NCI-H187 treated with DMSO at 0.1 percent for 48 hours (cell line): Measurements from ENCODE around the gene OR4C5.
"Not testable (repeated sequence)": the region's sequence is repeated elsewhere in the genome, so short reads cannot be mapped to it uniquely, and the experiment has no call there.

Experiments used
- DNase-seq: peaks from one replicate; lab custom pipeline; 2025; lab: John Stamatoyannopoulos, UW

OR4C5 gene

DNA sequence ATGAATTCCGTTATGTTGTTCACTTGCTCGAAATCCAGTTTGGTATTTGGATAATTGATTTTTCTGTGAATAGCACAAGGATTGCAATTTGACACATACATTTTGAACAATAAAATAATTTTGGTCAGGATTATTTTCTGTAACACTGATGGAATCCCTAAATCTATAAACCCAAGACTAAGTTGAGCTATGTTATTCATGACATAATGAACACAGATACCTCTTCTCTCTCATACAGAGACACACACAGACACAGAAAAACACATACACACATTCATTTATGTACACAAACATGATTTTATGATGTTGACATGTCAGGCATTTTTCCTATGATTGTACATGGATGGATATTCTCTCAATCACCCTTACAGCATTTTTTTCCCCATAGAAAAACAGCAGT, at the start of gene OR4C5:
Gene OR4C5, minus strand, starts transcription at position 101 of the 400 bp plus-strand sequence. Its CDS starts 0 bp downstream, at position 101.
- DNase-seq = no peak

DNA sequence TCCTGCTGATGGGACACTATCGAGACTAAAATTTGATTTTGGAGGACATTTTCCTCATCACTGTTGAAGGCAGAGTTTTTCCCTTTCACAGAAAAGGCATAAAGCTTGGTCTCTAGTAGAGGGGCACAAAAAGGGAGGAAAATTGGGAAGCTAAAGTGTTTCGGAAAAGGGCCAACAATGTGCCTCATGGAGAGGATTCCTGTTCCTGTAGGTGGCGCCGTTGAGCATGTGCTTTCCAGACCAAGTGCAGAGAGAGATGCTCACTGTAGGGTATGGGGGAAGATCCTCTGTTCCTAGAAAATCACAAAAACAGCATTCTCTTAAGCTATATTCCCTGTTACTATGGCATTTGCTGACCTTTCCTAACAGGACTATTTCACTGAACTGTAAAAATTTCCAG, 18.4 kb upstream of the OR4C5 start:
- DNase-seq = no peak

DNA sequence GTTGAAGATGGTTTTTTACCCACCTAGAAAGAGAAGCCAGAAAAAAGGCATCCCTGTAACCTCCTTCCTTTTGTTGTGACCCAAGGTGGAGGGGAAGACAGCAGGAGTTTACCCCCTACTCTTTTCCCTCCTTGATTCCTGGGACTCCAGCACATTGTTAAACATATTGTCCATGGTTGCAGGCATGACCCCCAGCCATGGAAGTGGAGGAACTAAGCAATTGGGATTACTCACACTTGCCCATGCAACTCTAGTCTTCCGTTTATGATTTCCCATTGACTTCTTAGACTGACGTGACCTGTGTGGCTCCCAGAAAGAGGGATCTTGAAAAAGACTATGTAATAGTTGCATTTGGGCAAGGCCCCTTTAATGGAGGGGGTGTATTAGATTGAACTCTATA, 17.9 kb upstream of the OR4C5 start:
- DNase-seq = not testable (repeated sequence)

DNA sequence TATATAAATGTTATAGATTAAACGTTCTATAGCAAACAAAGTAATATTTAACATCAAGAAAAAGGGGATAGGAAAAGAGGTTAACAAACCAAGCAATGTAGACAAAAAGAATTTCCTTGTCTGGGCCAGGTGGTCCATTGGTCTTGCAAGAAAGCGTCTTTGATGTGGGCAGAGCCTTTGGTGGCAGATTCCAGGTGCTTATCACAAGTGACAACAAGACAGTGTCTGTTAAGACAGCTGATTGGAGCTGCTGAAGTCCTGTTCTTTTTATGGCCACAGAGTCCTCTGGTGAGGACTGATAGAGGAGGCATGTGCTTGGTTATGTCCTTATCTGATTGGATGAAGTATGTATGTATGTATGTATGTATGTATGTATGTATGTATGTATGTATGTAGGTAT, 5.0 kb downstream of the OR4C5 start:
- not testable (repeated sequence) for DNase-seq

DNA sequence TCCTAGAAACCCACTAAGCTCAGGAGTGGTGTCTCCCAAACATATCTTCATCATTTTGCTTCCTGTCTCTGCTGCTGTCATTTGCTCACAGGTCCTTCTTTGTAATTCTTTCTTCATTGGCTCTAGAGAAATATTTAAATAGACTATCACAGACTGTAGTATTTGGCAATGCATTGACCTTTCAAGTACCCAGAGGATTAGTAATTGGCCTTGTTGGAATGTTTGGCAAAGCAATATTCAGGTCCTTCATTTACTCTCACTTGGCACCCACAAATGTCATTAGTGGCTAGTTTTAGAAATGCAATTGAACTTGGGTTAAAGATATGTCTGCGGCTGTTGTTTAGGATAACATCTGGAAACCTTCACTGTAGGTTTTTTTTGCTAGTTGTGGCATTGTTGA, 11.6 kb downstream of the OR4C5 start:
- DNase-seq = no peak

DNA sequence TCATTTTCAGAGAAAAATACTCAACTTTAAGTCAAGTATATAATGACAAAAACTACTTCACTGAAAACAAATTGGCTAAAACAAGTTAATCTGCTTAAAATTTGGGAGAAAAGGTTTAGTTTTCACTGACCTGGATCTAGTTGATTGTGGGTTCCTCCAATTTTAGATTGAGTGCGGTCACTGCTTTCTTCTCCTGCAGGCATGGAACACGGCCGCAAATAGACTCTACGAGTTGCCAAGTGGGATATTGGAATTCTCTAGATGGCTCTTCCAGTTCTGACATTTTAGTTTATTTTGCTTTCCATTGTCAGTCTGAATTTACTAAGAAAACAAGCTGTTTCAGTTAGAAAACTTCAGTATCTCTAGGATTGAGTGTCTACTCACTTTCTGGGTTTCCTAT, 12.3 kb downstream of the OR4C5 start:
- no peak for DNase-seq

DNA sequence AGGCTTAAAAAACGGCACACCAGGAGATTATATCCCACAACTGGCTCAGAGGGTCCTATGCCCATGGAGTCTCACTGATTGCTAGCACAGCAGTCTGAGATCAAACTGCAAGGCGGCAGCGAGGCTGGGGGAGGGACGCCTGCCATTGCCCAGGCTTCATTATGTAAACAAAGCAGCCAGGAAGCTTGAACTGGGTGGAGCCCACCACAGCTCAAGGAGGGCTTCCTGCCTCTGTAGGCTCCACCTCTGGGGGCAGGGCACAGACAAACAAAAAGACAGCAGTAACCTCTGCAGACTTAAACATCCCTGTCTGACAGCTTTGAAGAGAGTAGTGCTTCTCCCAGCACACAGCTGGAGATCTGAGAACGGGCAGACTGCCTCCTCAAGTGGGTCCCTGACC, 20.0 kb downstream of the OR4C5 start:
- DNase-seq = not testable (repeated sequence)

DNA sequence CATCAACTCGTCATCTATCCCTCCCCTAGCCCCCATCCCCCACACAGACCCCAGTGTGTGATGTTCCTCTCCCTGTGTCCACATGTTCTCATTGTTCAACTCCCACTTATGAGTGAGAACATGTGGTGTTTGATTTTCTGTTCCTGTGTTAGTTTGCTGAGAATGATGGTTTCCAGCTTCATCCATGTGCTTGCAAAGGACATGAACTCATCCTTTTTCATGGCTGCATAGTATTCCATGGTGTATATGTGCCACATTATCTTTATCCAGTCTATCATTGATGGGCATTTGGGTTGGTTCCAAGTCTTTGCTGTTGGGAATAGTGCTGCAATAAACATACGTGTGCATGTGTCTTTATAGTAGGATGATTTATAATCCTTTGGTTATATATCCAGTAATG, 23.8 kb downstream of the OR4C5 start:
- DNase-seq = not testable (repeated sequence)

DNA sequence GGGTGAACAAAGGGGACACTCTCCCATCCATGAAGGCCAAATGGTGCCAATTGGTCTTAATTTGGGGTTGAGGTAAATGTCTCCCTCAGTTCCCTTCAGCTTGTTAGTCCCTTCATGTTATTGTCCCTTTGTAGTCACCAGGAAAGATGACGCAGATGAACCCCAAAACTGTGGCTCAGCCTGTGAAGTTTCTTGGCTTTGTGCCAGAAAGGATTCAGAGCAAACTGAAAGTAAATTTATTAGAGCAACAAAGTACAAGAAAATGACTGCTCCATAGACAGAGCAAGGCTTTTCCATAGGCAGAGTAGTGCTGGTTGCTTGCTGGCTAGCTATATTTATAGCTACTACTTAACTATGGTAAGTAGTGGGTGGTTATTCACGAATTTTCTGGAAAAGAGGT, 24.8 kb downstream of the OR4C5 start:
- DNase-seq = no peak

DNA sequence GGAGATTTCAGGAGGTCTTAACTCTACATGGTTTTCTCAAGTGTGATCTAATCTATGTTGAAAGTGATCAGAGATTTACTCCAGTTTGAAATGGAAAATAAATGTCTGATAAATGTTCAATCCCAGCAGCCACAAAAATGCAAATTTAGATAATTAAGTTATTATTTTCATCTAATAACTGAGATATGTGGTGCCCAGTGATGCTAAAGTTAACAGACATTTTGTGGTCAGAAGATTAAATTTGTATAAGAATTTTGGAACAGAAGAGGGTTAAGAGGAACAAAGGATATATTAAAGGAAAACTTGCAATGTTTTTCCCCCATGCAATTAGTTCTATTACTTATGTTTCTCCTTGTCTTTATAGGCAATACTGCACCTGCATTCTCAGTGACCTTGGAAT, 41.6 kb downstream of the OR4C5 start, which contains the start of gene OR4C3:
Gene OR4C3, plus strand, starts transcription at position 301 of the 400 bp plus-strand sequence. CDS start 102 bp downstream, outside the sequence.
- not testable (repeated sequence) for DNase-seq

DNA sequence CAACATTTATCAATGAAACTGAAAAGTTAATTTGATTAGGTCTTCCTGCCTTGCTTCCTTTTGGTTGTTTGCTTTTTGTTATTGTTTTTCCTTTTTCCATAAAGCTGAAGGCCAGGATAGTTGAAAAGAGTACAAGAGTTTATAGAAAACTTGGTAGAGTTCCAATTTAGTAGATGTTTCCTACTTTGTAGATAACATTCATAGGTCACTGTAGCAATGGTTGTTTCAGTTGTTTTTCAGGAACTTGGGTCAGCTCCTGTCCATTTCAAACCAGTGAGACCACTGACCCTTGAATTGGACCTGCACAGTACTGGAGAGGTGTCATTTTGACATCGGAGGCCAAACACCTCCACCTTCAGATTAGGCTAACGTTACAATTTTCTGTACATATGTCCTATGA, 46.5 kb downstream of the OR4C5 start:
- DNase-seq = not testable (repeated sequence)
